Fibroblast of lung (primary cell): ENCODE measurements around the gene TRMT13.
"Not testable (repeated sequence)": the region's sequence is repeated elsewhere in the genome, so short reads cannot be mapped to it uniquely, and the experiment has no call there.

Experiments
- EZH2 ChIP-seq: IDR thresholded peaks from 2 replicates; pipeline ENCODE4 v1.5.1; 2012; ENCODE audit warnings: low read length, control low read depth, mild to moderate bottlenecking; ENCODE audit errors: missing control alignments
- TF ChIP-seq, protein P1 (sequence below), 2 donors: IDR thresholded peaks in 1 of 2; conservative IDR thresholded peaks in 1 of 2; 1 replicate in 1 of 2; 2 replicates in 1 of 2; pipeline ENCODE4 v1.5.1; 2011 to 2012; ENCODE audit warnings: low read length in 2 of 2, control low read depth in 1 of 2, inconsistent platforms in 1 of 2, low read depth in 1 of 2, mild to moderate bottlenecking in 1 of 2

DNA sequence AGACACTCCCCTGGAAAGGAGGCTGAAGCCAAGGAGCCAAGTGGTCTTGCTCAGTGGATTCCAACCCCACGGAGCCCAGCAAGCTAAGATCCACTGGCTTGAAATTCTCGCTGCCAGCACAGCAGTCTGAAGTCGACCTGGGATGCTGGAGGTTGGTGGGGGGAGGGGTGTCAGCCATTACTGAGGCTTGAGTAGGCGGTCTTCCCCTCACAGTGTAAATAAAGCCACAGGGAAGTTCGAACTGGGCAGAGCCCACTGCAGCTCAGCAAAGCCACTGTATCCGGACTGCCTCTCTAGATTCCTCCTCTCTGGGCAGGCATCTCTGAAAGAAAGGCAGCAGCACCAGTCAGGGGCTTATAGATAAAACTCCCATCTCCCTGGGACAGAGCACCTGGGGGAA lies 67.1 kb downstream of the TRMT13 start:
- TF ChIP-seq, protein P1, sequence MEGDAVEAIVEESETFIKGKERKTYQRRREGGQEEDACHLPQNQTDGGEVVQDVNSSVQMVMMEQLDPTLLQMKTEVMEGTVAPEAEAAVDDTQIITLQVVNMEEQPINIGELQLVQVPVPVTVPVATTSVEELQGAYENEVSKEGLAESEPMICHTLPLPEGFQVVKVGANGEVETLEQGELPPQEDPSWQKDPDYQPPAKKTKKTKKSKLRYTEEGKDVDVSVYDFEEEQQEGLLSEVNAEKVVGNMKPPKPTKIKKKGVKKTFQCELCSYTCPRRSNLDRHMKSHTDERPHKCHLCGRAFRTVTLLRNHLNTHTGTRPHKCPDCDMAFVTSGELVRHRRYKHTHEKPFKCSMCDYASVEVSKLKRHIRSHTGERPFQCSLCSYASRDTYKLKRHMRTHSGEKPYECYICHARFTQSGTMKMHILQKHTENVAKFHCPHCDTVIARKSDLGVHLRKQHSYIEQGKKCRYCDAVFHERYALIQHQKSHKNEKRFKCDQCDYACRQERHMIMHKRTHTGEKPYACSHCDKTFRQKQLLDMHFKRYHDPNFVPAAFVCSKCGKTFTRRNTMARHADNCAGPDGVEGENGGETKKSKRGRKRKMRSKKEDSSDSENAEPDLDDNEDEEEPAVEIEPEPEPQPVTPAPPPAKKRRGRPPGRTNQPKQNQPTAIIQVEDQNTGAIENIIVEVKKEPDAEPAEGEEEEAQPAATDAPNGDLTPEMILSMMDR (conservative IDR thresholded peaks at IDR 0.05 in 1 of 2, IDR thresholded peaks at IDR 0.05 in 1 of 2; ENCODE audit: low read depth in 1 of 2, low read length in 2 of 2), result not testable (repeated sequence)
- not testable (repeated sequence) for TF ChIP-seq EZH2
